RKO (cell line): ENCODE results near the gene DYNC1I1.

ENCODE experiments used
- DNase-seq: peaks from one replicate; pipeline ENCODE4 v3.0.0-alpha.2; 2016; ENCODE audit warnings: low spot score

Gene DYNC1I1

GRCh38 chr7:96085953-96086352 is 313.6 kb downstream of the DYNC1I1 start:
- DNase-seq: no peak

GRCh38 chr7:96088579-96088978 is 316.2 kb downstream of the DYNC1I1 start:
- DNase-seq: no peak

GRCh38 chr7:96089511-96089910 is 317.2 kb downstream of the DYNC1I1 start:
- DNase-seq: no peak

GRCh38 chr7:96090756-96091155 is 318.4 kb downstream of the DYNC1I1 start:
- DNase-seq: no peak

GRCh38 chr7:96093435-96093834 is 321.1 kb downstream of the DYNC1I1 start:
- DNase-seq: peak; percentile 94

- no peak for DNase-seq
Observed at GRCh38 chr7:96097835-96098234, 325.5 kb downstream of the DYNC1I1 start.

- DNase-seq: no peak
Observed at GRCh38 chr7:96100737-96101136, 328.4 kb downstream of the DYNC1I1 start.

GRCh38 chr7:96102096-96102811 is 329.9 kb downstream of the DYNC1I1 start:
- DNase-seq: no peak

GRCh38 chr7:96104984-96105383 is 332.6 kb downstream of the DYNC1I1 start:
- DNase-seq: no peak

- no peak for DNase-seq
Observed at GRCh38 chr7:96111405-96111804, 339.1 kb downstream of the DYNC1I1 start.

GRCh38 chr7:96114190-96114589 is 341.8 kb downstream of the DYNC1I1 start:
- no peak for DNase-seq

GRCh38 chr7:96116173-96116572 is 343.8 kb downstream of the DYNC1I1 start:
- DNase-seq: no peak

GRCh38 chr7:96118449-96119001 is 346.2 kb downstream of the DYNC1I1 start:
- DNase-seq: no peak

- DNase-seq: no peak
Observed at GRCh38 chr7:96120445-96121225, 348.3 kb downstream of the DYNC1I1 start.

GRCh38 chr7:96121752-96122151 is 349.4 kb downstream of the DYNC1I1 start:
- DNase-seq: no peak

- no peak for DNase-seq
Observed at GRCh38 chr7:96122746-96123145, 350.4 kb downstream of the DYNC1I1 start.

- no peak for DNase-seq
Observed at GRCh38 chr7:96126382-96126781, 354.0 kb downstream of the DYNC1I1 start.

GRCh38 chr7:96127746-96128145 is 355.4 kb downstream of the DYNC1I1 start:
- DNase-seq: no peak

GRCh38 chr7:96131525-96131924 is 359.2 kb downstream of the DYNC1I1 start:
- no peak for DNase-seq

- DNase-seq: no peak
Observed at GRCh38 chr7:96135241-96135640, 362.9 kb downstream of the DYNC1I1 start.

- DNase-seq: no peak
Observed at GRCh38 chr7:96136600-96137239, 364.4 kb downstream of the DYNC1I1 start.

GRCh38 chr7:96143495-96144259 is 371.3 kb downstream of the DYNC1I1 start:
- DNase-seq: no peak
